ENCODE measurements around the gene PDE4B. TPM values are rescaled to one million over a fixed set of nuclear protein-coding genes. Genes with fewer than 3 reads are reported as not detected.

PDE4B gene
- total RNA-seq, 2 donors from 2014 or later: 18.1 to 55.4 TPM

DNA sequence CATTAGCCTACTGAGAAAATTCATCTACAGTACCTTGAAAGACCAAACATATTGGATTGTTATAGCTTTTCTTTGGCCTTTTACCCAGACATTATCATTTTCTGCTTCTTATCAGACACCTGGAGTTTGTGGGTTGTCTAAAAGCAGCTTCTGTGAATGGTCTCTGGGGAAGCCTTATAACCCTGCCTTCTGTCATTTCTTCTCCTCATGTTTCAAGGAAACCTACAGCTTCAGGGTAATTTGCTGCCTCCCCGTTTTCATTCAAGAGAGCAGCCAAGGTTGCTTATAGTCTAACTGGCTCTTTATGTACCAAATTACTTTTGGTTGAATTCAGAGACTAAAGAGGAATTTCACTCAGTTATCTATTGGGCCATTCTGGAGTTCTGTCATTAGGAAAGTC lies 453.0 kb downstream of the PDE4B start:
- 97% methylated on average over 1 of the region's 1 CpG for WGBS
- no peaks in the 10 kb centered on the region for H3K4me1 ChIP-seq (replicated peaks)
- DNase-seq (ENCODE audit: low spot score): no peak
- no peaks in the 10 kb centered on the region for H3K9me3 ChIP-seq
- intact Hi-C loops (cut with DNase I): no loop called here
- no peak overlapping the region for H3K27ac ChIP-seq
- TF ChIP-seq, protein P1, sequence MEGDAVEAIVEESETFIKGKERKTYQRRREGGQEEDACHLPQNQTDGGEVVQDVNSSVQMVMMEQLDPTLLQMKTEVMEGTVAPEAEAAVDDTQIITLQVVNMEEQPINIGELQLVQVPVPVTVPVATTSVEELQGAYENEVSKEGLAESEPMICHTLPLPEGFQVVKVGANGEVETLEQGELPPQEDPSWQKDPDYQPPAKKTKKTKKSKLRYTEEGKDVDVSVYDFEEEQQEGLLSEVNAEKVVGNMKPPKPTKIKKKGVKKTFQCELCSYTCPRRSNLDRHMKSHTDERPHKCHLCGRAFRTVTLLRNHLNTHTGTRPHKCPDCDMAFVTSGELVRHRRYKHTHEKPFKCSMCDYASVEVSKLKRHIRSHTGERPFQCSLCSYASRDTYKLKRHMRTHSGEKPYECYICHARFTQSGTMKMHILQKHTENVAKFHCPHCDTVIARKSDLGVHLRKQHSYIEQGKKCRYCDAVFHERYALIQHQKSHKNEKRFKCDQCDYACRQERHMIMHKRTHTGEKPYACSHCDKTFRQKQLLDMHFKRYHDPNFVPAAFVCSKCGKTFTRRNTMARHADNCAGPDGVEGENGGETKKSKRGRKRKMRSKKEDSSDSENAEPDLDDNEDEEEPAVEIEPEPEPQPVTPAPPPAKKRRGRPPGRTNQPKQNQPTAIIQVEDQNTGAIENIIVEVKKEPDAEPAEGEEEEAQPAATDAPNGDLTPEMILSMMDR (IDR thresholded peaks at IDR 0.05): no peak
- TF ChIP-seq POLR2A (IDR thresholded peaks at IDR 0.05) (no peak), POLR2AphosphoS5 (IDR thresholded peaks at IDR 0.05) (no peak)
- no peaks in the 10 kb centered on the region for H3K27me3 ChIP-seq (replicated peaks; ENCODE audit: insufficient read depth)
- H3K36me3 ChIP-seq: no peaks in the 10 kb centered on the region
- no peak overlapping the region for H3K4me3 ChIP-seq

DNA sequence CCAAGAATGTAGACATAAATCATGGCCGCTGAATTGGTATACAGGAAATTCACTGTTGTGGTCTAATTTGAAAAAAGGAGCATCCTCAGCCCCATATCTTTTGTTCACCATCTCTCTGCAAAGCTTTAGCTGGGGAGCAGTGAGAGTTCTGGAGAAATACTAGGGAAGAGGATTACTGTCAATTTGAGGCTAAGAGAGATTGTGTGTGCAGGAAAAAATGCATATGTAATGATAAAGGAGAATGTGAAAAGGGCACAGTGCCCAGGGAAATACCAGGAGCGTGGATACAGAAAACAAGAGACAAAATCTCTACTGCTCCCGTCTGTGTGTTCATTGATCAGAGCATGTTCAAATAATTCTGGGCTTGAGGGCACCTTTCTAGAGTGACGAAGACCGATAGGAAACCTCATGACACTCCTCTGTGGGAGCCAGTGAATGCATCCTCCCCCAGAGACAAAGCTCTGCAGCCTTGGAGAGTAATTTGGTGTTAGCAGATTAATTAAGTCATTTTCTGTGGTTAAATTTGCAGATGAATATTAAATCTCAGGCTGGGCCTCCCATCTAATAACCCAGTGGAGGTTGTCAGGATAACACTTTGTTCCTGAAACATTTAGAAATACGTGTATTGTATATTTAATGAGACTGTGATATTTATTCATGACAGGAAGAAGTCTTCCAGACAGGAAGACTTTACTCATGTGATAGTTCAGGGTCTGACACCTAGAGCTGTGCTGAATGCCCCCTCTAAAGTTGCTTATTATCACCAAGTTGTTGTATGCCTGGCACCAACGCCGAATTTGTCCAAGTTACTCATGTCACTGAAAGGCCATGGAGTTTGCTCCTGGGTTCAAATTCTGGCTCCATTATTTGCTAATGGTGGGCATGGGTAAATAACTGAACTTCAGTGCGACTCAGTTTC lies 453.9 kb downstream of the PDE4B start:
- no peaks in the 10 kb centered on the region for H3K36me3 ChIP-seq
- H3K4me1 ChIP-seq (replicated peaks): no peaks in the 10 kb centered on the region
- H3K9me3 ChIP-seq: no peaks in the 10 kb centered on the region
- no peaks in the 10 kb centered on the region for H3K27me3 ChIP-seq (replicated peaks; ENCODE audit: insufficient read depth)
- no peak overlapping the region for H3K4me3 ChIP-seq
- intact Hi-C loops (cut with DNase I): no loop called here
- WGBS: 83% methylated on average over 9 of the region's 9 CpGs
- H3K27ac ChIP-seq: no peak overlapping the region
- no peak for DNase-seq (ENCODE audit: low spot score)
- no peak for TF ChIP-seq POLR2A (IDR thresholded peaks at IDR 0.05)
- TF ChIP-seq, protein P1 (IDR thresholded peaks at IDR 0.05): no peak
- no peak for TF ChIP-seq POLR2AphosphoS5 (IDR thresholded peaks at IDR 0.05)

DNA sequence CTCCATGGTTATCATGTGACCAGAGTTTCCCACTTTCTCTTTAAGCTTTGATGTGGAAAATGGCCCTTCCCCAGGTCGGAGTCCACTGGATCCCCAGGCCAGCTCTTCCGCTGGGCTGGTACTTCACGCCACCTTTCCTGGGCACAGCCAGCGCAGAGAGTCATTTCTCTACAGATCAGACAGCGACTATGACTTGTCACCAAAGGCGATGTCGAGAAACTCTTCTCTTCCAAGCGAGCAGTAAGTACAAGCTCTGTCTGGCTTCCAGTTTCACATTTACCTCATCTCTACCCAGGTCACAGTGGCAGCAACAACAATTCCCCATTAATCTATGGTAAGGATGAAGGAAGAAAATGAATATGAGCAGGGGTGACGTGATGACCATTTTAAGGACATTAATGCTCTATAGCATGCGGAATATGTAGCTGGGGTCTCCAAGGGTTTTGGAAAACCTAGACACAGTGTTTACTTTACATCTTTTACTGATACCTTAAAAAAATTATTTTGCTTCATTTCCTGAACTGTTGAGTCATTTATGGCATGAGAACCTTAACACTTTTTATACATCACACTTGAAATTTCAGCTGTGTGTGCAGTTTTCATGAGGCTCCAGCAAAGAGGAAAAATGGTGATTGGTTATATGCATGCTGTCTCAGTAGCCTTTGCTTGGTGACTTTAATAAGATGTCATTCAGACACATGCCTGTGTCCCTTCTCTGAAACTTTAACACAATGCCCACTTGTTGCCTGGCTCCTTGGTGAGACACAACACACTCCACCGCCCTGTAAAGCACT lies 454.9 kb downstream of the PDE4B start:
- Histone ChIP-seq H3K27ac (no peak overlapping the region), H3K4me3 (no peak overlapping the region), H3K27me3 (replicated peaks; ENCODE audit: insufficient read depth) (no peaks in the 10 kb centered on the region), H3K9me3 (no peaks in the 10 kb centered on the region), H3K36me3 (no peaks in the 10 kb centered on the region), H3K4me1 (replicated peaks) (no peaks in the 10 kb centered on the region)
- no peak for DNase-seq (ENCODE audit: low spot score)
- intact Hi-C loops (cut with DNase I): no loop called here
- WGBS: 96% methylated on average over 11 of the region's 11 CpGs
- no peak for TF ChIP-seq POLR2AphosphoS5 (IDR thresholded peaks at IDR 0.05)
- TF ChIP-seq, protein P1 (IDR thresholded peaks at IDR 0.05): no peak
- no peak for TF ChIP-seq POLR2A (IDR thresholded peaks at IDR 0.05)

DNA sequence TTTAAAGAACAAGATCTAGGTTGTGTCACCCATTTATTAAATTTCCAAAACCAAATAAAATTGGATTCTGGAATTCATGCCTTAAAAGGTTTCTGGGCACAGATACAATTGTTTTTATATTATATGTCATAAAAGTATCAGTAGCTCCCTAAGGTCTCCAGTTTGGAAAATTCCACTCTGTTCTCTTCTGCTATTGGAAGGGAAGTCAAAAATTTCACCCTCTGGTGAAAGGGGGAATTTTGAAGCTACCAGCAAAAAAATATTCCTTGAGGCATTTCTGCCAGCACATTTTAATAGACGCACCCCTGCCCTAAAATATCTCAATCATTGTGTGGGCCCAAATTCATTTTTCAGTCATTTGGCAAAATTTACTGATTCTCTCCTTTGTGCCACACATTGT lies 455.6 kb downstream of the PDE4B start:
- Histone ChIP-seq H3K9me3 (no peaks in the 10 kb centered on the region), H3K36me3 (no peaks in the 10 kb centered on the region), H3K4me3 (no peak overlapping the region), H3K4me1 (replicated peaks) (no peaks in the 10 kb centered on the region), H3K27me3 (replicated peaks; ENCODE audit: insufficient read depth) (no peaks in the 10 kb centered on the region), H3K27ac (no peak overlapping the region)
- TF ChIP-seq, protein P1 (IDR thresholded peaks at IDR 0.05): no peak
- TF ChIP-seq POLR2A (IDR thresholded peaks at IDR 0.05) (no peak), POLR2AphosphoS5 (IDR thresholded peaks at IDR 0.05) (no peak)
- no peak for DNase-seq (ENCODE audit: low spot score)
- intact Hi-C loops (cut with DNase I): no loop called here
- 78% methylated on average over 1 of the region's 1 CpG for whole genome bisulfite sequencing
